GM19397 (cell line): ENCODE results near the gene LBH.

Experiments used
- ATAC-seq: cut with Tn5 transposase; IDR thresholded peaks from one replicate; pipeline ENCODE4 v1.9.1; 2021; ENCODE audit warnings: mild to moderate bottlenecking, moderate library complexity; ENCODE audit not compliant: unreplicated experiment

Gene LBH

DNA sequence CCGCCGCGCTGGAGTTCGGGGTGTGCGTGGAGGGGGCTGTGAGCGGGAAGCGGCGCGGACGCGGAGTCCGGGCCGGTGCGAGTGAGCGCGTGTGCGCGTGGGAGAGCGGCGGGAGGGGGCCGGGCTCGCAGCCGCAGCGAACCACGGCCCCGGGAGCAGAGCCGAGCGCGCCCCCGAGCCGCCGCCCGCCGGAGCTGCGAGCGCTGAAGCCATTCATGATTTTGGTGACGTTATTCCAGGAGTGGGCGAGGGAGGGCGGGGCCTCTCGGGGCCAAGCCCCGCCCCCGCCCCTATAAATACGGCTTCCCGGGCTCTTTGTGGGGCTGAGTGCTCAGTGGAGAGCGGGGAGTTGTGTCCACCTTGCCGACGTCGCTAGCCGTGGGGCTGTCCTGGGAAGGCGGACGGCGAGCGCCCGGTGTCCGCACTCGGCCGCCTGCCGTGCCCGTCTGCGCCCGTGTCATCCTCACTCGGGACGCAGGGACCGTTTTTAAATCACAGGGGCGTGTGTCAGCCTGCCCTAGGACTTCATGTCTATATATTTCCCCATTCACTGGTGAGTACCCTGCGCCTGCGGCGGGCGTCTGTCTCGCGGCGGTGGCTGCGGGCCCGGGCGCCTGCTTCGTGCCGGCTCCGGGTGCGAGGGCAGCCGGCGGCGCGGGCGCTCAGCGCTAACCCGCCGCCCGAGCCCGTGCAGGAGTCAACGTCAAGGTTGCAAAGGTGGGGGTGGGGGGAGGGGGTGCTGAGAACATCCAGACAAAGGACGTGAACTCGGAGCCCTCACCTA is at the start of gene LBH:
TSS of gene LBH (plus strand) at position 323 of the 784 bp plus-strand sequence. CDS start at position 528, 205 bp downstream.
- peak; percentile 49 for ATAC-seq

DNA sequence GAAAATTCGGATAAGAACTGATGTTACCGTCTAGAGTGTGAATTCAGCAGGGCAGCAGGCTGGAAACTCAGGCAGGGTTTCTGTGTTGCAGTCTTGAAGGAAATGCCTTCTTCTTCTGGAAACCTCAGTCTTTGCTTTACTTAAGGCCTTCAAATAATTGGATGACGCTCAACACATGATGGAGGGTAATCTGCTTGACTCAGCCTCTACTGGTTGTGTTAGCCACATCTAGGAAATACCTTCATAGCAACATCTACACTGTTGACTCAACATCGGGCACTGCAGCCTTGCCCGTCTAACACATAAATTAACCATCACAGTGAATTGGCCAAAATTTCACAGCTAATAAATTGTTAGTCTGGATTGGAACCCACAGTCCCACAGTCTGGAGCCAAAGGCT is 47.3 kb upstream of the LBH start:
- ATAC-seq: no peak

DNA sequence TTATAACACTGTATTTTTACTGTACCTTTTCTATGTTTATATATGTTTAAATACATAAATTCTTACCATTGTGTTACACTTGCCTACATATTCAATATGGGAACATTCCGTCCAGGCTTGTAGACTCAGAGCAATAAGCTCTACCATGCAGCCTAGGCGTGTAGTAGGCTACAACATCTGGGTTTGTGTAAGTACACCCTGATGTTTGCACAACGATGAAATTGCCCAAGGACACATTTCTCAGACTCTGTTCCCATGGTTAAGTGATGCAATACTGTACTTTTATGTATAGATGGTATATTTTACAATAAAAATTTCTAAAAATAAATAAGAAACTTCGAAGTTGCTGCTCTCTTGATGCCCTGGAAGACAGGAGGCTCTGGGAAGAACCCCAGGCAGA is 46.2 kb upstream of the LBH start:
- no peak for ATAC-seq

DNA sequence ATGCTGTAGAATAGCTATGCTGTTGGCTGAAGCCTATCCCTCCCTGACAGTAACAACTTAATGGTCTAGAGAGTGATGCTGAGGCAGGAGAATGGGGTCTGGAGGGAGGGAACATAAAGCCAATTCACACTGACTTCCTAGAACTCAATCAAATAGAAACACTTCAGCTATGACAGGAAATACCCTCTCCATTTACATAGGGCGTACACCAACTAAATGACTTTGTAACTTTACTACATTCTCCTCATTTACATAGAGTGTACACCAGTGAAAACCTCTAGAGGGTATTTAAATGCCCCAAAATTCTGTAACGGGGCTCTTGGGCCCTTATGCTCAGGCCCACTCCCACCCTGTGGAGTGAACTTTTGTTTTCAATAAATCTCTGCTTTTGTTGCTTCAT is 43.0 kb upstream of the LBH start:
- ATAC-seq: no peak

DNA sequence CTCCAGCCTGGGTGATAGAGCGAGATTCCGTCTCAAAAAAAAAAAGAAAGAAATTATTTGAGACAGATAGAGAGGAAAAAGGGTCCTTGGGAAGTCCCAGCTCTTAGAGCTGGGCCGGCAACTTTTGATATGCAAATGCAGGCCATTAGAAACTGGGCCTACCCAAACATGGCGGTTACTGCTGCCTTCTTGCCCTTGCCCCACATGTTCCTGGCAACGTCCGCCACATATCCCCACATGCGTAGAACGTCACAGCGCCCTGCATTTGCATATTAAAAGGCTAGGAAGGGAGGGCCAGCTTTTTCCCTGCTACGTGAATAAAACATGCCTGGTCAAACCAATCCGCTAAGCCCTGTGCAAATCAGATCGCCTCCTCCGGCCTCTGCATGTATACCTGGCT is 40.7 kb upstream of the LBH start:
- ATAC-seq: no peak

DNA sequence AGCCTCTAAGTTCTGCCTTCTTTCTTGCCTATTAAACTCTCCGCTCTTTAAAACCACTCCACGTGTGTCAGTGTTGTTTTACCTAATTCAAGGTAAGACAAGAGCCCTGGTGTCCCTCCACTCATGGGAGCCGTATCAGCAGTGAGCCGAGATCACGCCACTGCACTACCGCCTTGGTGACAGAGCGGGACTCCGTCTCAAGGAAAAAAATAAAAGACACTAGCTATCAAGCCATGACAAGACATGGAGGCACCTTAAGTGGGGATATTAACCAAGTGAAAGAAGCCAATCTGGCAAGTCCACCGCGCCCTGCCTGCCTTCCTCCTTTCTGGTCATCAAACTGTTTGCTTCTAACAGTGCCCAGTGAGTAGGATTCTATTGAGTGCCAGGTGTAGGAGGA is 40.2 kb upstream of the LBH start:
- no peak for ATAC-seq

DNA sequence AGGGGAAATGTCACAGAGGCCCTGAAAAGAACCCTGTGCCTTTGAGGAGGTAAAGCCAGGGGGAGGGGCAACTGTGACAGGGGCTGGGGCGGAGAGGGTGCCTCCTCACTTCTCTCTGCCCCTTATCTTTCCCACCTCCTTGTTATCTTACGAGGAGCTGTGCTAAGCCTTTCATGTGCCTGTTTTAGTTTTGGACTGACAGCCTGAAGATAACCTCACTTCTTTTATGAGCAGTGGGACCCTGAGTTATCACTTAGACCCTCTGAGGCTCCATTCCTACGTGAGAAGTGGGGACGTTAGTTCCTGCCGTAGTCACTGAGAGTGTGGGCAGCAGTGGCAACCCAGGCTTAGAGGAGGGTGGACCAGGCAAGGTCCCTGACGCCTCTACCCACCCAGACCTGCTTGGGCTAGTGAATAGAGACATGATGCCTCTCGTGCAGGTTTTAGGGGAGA is 39.5 kb upstream of the LBH start:
- no peak for ATAC-seq

DNA sequence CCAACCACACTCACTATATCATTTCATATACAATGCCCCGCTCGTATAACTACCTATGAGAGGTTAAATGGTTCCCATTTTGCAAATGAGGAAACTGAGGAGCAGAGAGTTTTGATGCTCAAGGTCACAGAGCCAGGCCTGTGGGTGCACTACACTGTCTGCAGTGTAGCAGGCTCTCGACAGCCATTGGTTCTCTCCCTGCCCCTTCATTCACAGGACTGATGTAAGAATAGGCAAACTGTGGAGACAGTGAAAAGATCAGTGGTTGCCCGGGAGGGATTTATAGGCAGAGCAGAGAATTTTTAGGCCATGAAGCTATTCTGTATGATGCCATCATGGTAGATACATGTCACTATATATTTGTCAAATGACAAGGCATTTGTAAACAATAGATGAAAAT is 39.0 kb upstream of the LBH start:
- no peak for ATAC-seq

DNA sequence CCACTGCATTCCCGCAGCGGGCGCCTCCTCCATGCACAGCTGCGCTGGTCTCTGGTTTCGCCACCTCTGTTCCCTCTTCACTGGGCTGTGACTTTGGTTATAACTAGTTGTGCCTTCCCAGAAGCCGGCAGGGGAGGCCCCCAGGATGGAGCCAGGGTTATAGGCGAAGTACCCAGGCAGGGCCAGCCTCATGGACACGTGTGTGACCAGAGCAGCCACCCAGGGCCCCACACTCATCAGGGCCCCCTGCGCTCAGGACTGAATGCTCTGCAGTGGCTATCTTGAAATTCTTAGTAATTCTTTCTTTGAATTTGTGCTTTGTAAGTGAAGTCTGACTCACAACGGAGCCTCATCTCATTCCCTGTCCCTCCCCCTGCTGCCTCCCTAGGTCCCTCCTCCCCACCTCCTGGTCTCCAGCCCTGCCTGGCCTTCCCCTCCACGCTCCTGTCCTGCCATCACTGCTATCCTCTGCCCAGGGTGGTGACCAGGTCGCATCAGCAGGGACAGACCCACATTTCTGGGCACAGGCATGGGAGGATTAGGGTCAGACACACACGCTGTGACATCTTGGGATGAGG is 38.1 kb upstream of the LBH start:
- ATAC-seq: no peak

DNA sequence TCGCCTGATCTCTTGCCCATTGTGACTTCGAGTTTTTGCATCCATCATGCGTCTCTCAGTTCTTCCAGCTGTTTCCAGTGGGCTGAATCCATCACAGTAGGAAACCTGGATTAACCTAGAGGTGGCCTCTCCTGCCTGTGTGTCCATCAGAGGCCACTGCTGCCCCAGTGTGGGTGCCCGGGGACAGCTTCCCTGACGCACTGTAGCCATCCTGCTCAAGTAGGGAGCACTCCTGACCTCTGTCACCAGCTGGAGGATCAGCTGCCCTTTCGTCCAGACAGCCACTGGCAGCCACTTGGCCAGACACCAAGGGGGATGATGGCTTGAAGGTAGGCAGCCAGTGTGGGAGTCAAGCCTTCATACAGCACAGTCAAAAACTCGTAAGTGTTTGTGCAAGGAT is 36.9 kb upstream of the LBH start:
- no peak for ATAC-seq

DNA sequence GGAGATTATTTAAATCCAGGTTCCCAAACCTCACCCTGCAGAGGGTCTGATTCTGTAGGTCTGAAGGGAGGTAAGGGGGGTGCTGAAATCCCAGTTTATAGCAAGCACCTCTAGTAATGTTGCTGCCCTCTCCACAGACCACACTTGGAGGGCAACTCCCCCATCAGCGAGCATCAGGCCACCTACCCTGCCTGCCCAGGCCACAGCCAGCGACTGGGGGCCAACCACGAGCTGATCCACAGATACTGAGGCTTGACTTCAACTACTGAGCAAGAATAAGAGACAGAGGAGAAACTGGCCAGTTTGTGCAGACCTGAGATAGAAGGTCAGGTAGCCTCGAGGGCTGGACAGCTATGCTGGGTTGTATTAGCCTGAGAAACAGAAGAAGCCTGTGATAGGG is 36.3 kb upstream of the LBH start:
- no peak for ATAC-seq

DNA sequence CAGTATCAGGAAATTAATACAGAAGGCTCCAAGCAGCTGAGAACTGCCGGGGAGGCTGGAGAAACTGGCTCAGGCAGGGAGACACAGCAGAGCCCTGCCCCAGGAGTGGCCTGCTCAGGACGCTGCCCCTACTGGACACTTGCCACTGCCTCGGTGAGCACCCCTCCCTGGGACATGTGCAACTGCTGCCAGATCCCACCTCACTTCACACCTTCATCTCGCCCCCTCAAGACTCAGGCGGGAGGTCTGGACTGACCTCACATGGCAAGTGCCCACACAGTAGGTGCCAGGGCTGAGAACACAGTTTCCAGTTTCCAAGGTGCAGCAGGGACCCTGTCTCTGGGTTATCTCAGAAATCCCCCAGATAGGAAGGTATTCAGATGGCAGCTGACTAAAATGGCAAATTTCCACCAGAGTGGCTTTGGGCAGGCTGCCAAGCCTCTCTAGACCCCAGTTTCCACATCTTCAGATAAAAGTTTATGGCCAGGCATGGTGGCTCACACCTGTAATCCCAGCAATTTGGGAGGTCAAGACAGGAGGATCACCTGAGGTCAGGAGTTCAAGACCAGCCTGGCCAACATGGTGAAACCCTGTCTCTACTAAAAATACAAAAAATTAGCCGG is 33.7 kb upstream of the LBH start:
- no peak for ATAC-seq

DNA sequence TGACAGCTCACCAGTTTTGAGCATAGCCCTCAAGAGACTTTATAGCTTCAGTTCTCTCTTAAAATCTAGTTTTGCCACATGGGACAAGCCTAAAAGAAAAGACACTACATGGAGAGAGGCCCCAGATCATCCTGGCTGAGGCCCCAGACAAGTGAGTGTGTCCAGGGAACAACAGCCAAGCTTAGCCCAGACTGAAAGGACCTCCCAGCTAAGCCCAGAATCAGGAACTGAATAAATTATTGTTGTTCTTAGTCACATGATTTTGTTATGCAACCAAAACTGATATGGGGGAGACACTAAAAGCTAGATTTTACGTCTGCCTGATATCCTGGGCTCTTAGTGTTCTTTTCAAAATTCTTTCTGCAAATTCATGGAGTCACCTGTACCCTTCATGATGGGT is 29.3 kb upstream of the LBH start:
- ATAC-seq: no peak

DNA sequence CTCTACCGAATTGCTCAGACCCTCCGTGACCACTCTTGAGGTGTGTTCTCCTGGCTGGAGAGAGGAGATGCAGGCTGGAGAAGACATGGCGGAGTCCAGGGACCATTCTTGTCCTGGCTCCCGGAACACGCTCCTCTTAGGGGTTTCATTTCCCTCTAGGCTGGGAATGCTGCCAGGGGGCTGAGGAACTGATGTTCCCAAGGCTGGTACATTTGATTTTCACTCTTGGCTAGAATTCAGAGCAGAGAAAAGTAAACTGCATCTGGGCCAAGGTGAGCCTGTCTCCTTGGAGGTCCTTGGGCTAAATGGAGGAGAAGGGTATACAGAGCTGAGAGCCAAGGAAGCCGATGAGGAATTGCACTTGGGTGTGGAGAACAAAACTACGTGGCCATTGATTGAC is 28.2 kb upstream of the LBH start:
- no peak for ATAC-seq

DNA sequence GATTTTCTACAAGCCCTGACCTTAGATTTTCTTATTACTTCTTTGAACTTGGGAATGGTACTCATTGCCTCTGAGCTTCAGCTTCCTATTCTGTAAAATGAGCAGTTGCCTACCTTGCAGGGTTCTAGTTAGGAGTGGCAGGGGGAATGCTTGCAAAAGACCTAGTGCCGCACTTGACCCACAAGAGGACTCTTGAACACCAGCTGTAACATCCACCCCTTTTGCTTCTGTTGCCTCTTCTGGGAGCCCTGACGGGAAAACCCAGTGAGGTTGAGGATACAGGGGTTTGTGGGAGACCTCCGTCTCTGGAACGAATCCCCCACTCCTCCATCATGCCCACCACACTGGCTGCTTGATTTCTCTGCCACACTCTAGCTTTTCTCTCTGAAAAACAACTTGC is 27.1 kb upstream of the LBH start:
- ATAC-seq: no peak

DNA sequence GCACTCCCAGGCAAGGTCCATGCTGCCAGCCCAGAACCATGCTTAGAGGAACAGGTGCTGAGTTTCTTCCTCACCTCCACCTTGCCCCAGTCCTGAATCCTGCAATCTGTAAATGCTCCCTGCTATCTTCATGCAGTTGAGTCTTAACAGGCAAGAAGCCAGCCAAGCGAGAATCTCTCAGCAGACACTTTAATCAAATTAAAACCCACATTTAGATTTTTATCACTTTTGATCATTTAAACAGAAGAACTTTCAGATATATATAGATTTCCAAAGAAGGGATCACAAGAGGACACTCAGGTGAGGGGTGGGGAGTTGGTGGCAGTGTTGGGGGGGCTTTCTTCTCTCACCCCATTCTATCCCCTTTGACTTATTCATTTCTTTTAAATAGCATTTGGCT is 25.9 kb upstream of the LBH start:
- no peak for ATAC-seq

DNA sequence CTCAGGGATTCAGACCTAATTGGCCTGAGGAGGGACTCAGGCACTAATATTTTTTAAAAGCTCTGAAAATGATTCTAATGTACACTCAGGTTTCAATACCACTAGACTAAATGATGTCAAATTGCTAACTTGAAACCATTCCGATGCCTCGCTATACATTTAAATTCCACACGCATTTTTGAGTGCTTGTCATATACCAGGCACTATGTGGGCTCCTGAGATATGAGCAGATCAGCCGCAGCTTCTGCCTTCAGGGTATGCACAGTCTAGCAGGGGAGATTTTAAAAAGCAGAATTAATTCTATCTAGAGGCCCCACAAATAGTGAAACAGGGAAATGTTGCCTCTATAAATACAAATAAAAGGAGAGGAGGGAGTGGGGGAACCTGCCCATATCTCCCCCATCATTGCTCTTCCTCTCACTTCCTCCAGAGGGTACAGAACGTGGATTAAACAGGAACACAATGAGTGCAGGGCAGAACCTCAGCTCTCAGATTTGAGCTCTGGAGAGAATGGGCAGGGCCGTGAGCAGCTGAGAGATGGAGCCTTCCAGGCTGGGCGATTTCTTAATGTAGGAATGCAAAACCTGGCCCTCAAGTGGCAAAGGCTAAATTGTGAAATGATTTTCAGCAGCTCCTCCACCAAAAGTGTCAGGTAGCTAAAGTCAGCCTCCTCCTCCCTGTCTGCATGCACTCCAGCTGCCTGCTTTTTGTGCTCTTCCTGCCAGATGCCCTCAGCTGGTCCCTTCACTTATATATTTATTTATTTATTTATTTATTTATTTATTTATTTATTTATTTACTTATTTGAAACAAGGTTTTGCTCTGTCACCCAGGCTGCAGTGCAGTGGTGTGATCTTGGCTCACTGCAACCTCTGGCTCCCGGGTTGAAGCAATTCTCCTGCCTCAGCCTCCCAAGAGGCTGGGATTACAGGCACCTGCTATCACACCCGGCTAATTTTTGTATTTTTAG is 24.6 kb upstream of the LBH start:
- no peak for ATAC-seq

DNA sequence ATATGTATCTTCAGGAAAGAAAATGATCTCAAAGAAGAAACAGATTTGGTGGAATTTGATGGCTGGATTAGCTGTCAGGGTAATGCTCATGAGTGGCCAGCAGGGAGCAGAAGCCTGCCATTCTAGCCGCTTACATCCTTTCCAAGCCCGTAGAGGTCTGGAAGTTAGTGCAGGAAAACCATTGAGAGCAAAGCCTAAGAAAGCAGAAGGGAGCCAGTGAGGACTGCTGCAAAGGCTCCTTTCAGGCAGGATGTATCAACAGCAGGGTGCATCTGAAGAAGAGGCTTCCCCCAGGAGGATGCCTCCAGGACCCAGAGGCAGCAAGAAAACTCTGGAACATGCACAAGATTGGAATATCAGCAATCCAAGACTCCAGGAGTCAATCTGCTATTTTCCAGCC is 22.9 kb upstream of the LBH start:
- ATAC-seq: no peak

DNA sequence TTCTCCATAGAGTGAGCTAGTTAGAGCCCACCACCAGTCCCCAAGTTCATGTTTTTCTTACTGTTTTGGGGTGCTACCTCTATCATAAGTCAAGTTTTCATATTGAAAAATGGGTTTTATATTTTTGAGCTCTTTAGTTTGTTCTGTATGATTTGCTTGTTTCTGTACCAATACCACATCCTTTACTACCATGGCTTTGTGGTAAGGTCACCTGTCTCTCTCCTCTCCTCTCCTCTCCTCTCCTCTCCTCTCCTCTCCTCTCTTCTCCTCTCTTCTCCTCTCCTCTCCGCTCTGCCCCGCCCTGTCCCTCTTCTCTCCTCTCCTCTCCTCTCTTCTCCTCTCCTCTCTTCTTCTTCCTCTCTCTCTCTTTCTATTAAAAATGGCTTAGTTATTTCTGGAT is 22.1 kb upstream of the LBH start:
- ATAC-seq: no peak

DNA sequence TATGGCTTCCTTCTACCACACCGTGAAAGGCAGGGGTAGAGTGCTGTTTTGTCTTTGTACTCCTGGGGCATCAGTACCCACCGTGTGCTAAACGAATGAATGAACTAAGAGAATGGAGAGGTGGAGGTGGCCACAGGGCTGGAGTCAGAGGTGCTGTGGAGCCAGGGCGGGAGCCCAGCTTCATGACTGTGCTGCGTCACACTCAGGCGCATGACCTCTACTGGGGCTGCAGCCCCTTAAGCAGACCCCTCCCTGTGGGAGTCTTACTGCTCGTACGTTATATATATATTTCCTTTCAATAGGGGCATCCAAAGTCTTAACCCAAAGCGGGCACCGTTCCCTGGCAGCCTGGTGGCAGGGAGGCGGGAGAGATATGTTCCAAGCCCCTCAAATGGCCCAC is 18.0 kb upstream of the LBH start:
- no peak for ATAC-seq

DNA sequence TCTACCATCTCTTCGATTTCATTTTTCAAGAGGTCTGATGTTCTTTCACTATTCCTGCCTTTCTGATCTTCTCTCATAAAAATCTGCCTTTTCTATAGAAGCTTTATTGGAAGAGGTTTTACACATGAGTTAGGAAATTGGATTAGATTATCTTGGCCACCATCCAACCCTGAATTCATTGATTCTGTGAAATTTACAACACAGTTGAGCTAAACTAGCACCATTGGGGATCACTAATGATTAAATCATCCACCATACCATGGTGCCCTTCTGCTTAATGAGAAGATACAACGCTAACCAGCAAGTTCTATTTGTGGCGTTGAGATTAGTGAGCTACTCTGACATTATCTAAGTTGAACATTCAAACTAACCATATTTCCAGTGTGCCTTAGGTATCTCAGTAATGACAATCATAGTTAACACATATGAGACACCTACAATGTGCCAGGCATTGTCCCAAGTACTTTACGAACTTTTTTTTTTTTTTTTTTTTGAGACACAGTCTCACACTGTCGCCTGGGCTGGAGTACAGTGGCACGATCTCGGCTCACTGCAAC is 17.3 kb upstream of the LBH start:
- no peak for ATAC-seq
